ENCODE data around the gene SUCLG2. TPM values are rescaled to one million over a fixed set of nuclear protein-coding genes. Genes with fewer than 3 reads are reported as not detected.

The SUCLG2 gene
- total and polyA plus RNA-seq, 9 of the 15 experiments (the other 6 are each of a cell fraction or from before 2014, with no cell fraction given), result 10.1 to 41.4 (median 29.0) TPM

DNA sequence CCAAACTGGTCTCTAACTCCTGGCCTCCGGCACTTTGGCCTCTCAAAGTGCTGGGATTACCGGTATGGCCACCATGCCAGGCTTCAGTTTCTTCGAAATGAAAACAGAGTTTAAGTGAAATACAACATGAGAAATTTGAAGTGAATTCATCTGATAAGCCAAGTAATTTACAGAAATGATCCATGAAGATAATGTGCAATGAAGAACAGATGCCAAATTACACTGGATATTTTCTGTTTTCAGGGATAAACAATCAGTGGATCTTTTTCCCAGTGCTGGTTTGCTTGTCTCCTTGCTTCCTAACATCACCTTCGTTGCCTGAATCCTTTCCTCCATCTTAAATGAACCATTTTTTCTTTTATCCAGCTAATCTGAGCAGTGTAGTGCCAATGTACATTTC lies 46.2 kb upstream of the SUCLG2 start:
- H3K27ac ChIP-seq (ENCODE audit: extremely low read depth, low read depth, low read length), result no peak overlapping the region
- no peaks in the 10 kb centered on the region for H3K9me3 ChIP-seq (replicated peaks; ENCODE audit: control insufficient read depth, insufficient read depth, low read depth, low read length)
- ChIA-PET POLR2A (no interaction called here), CTCF (ENCODE audit: low intra/inter-chr PET ratio) (no interaction called here)
- FAIRE-seq (no peak), ATAC-seq (no peak), DNase-seq (ENCODE audit: extremely low read depth in 1 of 4, low spot score in 3 of 4) (no peak)
- H3K4me2 ChIP-seq (ENCODE audit: insufficient read depth, low read length), result no peak overlapping the region
- no peaks in the 10 kb centered on the region for H3K36me3 ChIP-seq (ENCODE audit: control insufficient read depth, insufficient read depth, low read length)
- H3K9me1 ChIP-seq (ENCODE audit: control insufficient read depth, insufficient read depth, low read length), result no peaks in the 10 kb centered on the region
- WGBS (ENCODE audit: insufficient coverage, low coverage, missing lambda C conversion rate), result 2% methylated on average over 4 of the region's 4 CpGs
- no peaks in the 10 kb centered on the region for H3K4me1 ChIP-seq (replicated peaks in 1 of 2; ENCODE audit: control insufficient read depth in 2 of 2, insufficient read depth in 2 of 2, low read length in 2 of 2)
- H4K20me1 ChIP-seq (replicated peaks; ENCODE audit: control insufficient read depth, insufficient read depth, low read length), result no peaks in the 10 kb centered on the region; the same call in 1 of the 2 replicates
- no peak overlapping the region for H3K9ac ChIP-seq (ENCODE audit: insufficient read depth in 1 of 2, low read depth in 2 of 2, low read length in 2 of 2)
- no peaks in the 10 kb centered on the region for H3K79me2 ChIP-seq (ENCODE audit: control insufficient read depth, insufficient read depth, low read length)
- H3K4me3 ChIP-seq, result no peak overlapping the region
- intact Hi-C loops (cut with micrococcal nuclease), result no loop called here
- no peak overlapping the region for H2AFZ ChIP-seq (ENCODE audit: low read depth, low read length)
- TF ChIP-seq STAT5B (CRISPR knock-in tag; IDR thresholded peaks at IDR 0.05) (no peak), ZNF583 (CRISPR knock-in tag; IDR thresholded peaks at IDR 0.05) (no peak), SAFB2 (IDR thresholded peaks at IDR 0.05; ENCODE audit: borderline replicate concordance, low read depth, low read length, severe bottlenecking) (no peak)
- TF ChIP-seq, protein P1, sequence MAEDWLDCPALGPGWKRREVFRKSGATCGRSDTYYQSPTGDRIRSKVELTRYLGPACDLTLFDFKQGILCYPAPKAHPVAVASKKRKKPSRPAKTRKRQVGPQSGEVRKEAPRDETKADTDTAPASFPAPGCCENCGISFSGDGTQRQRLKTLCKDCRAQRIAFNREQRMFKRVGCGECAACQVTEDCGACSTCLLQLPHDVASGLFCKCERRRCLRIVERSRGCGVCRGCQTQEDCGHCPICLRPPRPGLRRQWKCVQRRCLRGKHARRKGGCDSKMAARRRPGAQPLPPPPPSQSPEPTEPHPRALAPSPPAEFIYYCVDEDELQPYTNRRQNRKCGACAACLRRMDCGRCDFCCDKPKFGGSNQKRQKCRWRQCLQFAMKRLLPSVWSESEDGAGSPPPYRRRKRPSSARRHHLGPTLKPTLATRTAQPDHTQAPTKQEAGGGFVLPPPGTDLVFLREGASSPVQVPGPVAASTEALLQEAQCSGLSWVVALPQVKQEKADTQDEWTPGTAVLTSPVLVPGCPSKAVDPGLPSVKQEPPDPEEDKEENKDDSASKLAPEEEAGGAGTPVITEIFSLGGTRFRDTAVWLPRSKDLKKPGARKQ (CRISPR knock-in tag; IDR thresholded peaks at IDR 0.05), result no peak
- BruUV-seq (replicated peaks), result no TSS peak
- in situ Hi-C loops (cut with MboI), result no loop called here
- no peaks in the 10 kb centered on the region; a peak in 1 of 5 replicates for H3K27me3 ChIP-seq (ENCODE audit: control insufficient read depth in 2 of 2, insufficient read depth in 2 of 2, low read length in 2 of 2)

DNA sequence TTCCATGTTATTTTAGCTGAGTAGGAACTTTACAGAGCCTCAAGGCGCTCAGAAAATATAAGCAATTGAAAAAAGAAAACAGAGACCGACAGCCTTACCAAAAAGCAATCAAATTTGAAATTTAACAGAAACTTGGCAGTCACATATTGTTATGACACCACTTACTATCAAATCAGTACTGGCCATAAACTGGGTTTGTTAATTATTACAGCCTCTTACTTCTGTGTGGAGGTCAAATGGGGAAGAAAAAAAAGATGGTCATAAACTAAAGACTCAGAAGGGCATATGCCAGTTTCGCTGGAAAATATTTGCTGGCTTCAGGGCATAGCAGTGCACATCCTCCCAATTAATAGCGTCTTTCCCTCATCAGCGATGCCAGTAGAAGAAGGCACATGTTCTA lies 45.5 kb upstream of the SUCLG2 start:
- no peak for DNase-seq (ENCODE audit: extremely low read depth in 1 of 4, low spot score in 3 of 4)
- no peak overlapping the region for H3K4me2 ChIP-seq (ENCODE audit: insufficient read depth, low read length)
- POLR2A ChIA-PET, result no interaction called here
- intact Hi-C loops (cut with micrococcal nuclease), result no loop called here
- no peaks in the 10 kb centered on the region for H3K4me1 ChIP-seq (replicated peaks in 1 of 2; ENCODE audit: control insufficient read depth in 2 of 2, insufficient read depth in 2 of 2, low read length in 2 of 2)
- no TSS peak for BruUV-seq (replicated peaks)
- no peak overlapping the region for H3K9ac ChIP-seq (ENCODE audit: insufficient read depth in 1 of 2, low read depth in 2 of 2, low read length in 2 of 2)
- H2AFZ ChIP-seq (ENCODE audit: low read depth, low read length), result no peak overlapping the region
- no peak overlapping the region for H3K27ac ChIP-seq (ENCODE audit: extremely low read depth, low read depth, low read length)
- CTCF ChIA-PET (ENCODE audit: low intra/inter-chr PET ratio), result interaction anchor here (0.6 kb wide), 1 partner anchor 87 kb away, joined by 4 read pairs; no protein-coding TSS in a partner anchor
- ATAC-seq, result no peak
- no peaks in the 10 kb centered on the region for H3K79me2 ChIP-seq (ENCODE audit: control insufficient read depth, insufficient read depth, low read length)
- in situ Hi-C loops (cut with MboI), result no loop called here
- H3K9me3 ChIP-seq (replicated peaks; ENCODE audit: control insufficient read depth, insufficient read depth, low read depth, low read length), result no peaks in the 10 kb centered on the region
- H3K27me3 ChIP-seq (ENCODE audit: control insufficient read depth in 2 of 2, insufficient read depth in 2 of 2, low read length in 2 of 2), result no peaks in the 10 kb centered on the region; a peak in 1 of 5 replicates
- no peaks in the 10 kb centered on the region; the same call in 1 of the 2 replicates for H4K20me1 ChIP-seq (replicated peaks; ENCODE audit: control insufficient read depth, insufficient read depth, low read length)
- 1% methylated on average over 5 of the region's 5 CpGs for WGBS (ENCODE audit: insufficient coverage, low coverage, missing lambda C conversion rate)
- no peak overlapping the region for H3K4me3 ChIP-seq
- FAIRE-seq, result no peak
- H3K9me1 ChIP-seq (ENCODE audit: control insufficient read depth, insufficient read depth, low read length), result no peaks in the 10 kb centered on the region
- H3K36me3 ChIP-seq (ENCODE audit: control insufficient read depth, insufficient read depth, low read length), result no peaks in the 10 kb centered on the region
- TF ChIP-seq ZNF699 (CRISPR knock-in tag; IDR thresholded peaks at IDR 0.05; ENCODE audit: insufficient replicate concordance) (no peak), HDAC2 (IDR thresholded peaks at IDR 0.05) (no peak), RCOR1 (IDR thresholded peaks at IDR 0.05; ENCODE audit: borderline replicate concordance in 1 of 2, low read depth in 2 of 2, low read length in 2 of 2) (no peak), NR2C2 (CRISPR knock-in tag; IDR thresholded peaks at IDR 0.05) (no peak), NR2C2 (tag; IDR thresholded peaks at IDR 0.05) (no peak), SMAD4 (CRISPR knock-in tag; conservative IDR thresholded peaks at IDR 0.05) (no peak), ZFP30 (CRISPR knock-in tag; IDR thresholded peaks at IDR 0.05; ENCODE audit: borderline replicate concordance) (no peak), RAD51 (IDR thresholded peaks at IDR 0.05; ENCODE audit: borderline replicate concordance, low read depth) (no peak), PHF20 (IDR thresholded peaks at IDR 0.05; ENCODE audit: partially characterized antibody) (no peak), HMGN3 (IDR thresholded peaks at IDR 0.05; ENCODE audit: borderline replicate concordance, extremely low read depth, insufficient read length, low read depth, low read length) (no peak), ZNF347 (CRISPR knock-in tag; IDR thresholded peaks at IDR 0.05; ENCODE audit: low read depth) (no peak)

All from K562 (cell line).